ENCODE results near the gene TMIGD2. TPM values are rescaled to one million over a fixed set of nuclear protein-coding genes. Genes with fewer than 3 reads are reported as not detected.

The TMIGD2 gene
- polyA plus RNA-seq, 4 donors: 1.2 to 6.2 (median 3.2) TPM

- Histone ChIP-seq H3K4me3 (ENCODE audit: low read depth in 1 of 3, low read length in 3 of 3) (no peak overlapping the region), H3K27ac (ENCODE audit: low read depth in 1 of 3, low read length in 2 of 3) (no peak overlapping the region), H3K9me3 (ENCODE audit: control insufficient read depth in 2 of 2, insufficient read depth in 1 of 2, low read depth in 1 of 2, low read length in 1 of 2) (no peaks in the 10 kb centered on the region), H3K4me1 (ENCODE audit: control insufficient read depth in 3 of 3, insufficient read depth in 2 of 3, low read depth in 1 of 3, low read length in 2 of 3) (no peaks in the 10 kb centered on the region), H3K27me3 (ENCODE audit: control insufficient read depth in 3 of 3, insufficient read depth in 3 of 3, low read length in 3 of 3) (no peaks in the 10 kb centered on the region), H3K36me3 (ENCODE audit: control insufficient read depth in 3 of 3, insufficient read depth in 2 of 3, low read depth in 1 of 3, low read length in 3 of 3) (no peaks in the 10 kb centered on the region)
- FAIRE-seq (no peak), DNase-seq (no peak)
- 71 to 87% (median 82%) methylated on average over 8 of the region's 8 CpGs for WGBS, 3 donors
Observed at GRCh38 chr19:4298810-4299550, 3.2 kb downstream of the TMIGD2 start.

- 71 to 74% (median 72%) methylated on average over 27 of the region's 27 CpGs for WGBS, 3 donors
- Histone ChIP-seq H3K27me3 (ENCODE audit: control insufficient read depth in 3 of 3, insufficient read depth in 3 of 3, low read length in 3 of 3) (no peaks in the 10 kb centered on the region), H3K36me3 (ENCODE audit: control insufficient read depth in 3 of 3, insufficient read depth in 2 of 3, low read depth in 1 of 3, low read length in 3 of 3) (no peaks in the 10 kb centered on the region), H3K4me3 (ENCODE audit: low read depth in 1 of 3, low read length in 3 of 3) (peak overlapping the region in 1 of 3 donors; percentile 32), H3K27ac (ENCODE audit: low read depth in 1 of 3, low read length in 2 of 3) (no peak overlapping the region), H3K9me3 (ENCODE audit: control insufficient read depth in 2 of 2, insufficient read depth in 1 of 2, low read depth in 1 of 2, low read length in 1 of 2) (no peaks in the 10 kb centered on the region), H3K4me1 (ENCODE audit: control insufficient read depth in 3 of 3, insufficient read depth in 2 of 3, low read depth in 1 of 3, low read length in 2 of 3) (no peaks in the 10 kb centered on the region)
- DNase-seq: peak in 1 of 2 donors; percentile 22
- FAIRE-seq: no peak
Observed at GRCh38 chr19:4297901-4298809, 4.0 kb downstream of the TMIGD2 start.

- no peak overlapping the region for H3K4me3 ChIP-seq (ENCODE audit: low read depth in 1 of 3, low read length in 3 of 3)
- no peaks in the 10 kb centered on the region for H3K27me3 ChIP-seq (ENCODE audit: control insufficient read depth in 3 of 3, insufficient read depth in 3 of 3, low read length in 3 of 3)
- no peak overlapping the region for H3K27ac ChIP-seq (ENCODE audit: low read depth in 1 of 3, low read length in 2 of 3)
- DNase-seq (peak in 1 of 2 donors; percentile 21), FAIRE-seq (no peak)
- no peaks in the 10 kb centered on the region for H3K4me1 ChIP-seq (ENCODE audit: control insufficient read depth in 3 of 3, insufficient read depth in 2 of 3, low read depth in 1 of 3, low read length in 2 of 3)
- 26 to 40% (median 38%) methylated on average over 12 to 14 of the region's 14 CpGs for WGBS, 3 donors
- H3K9me3 ChIP-seq (ENCODE audit: control insufficient read depth in 2 of 2, insufficient read depth in 1 of 2, low read depth in 1 of 2, low read length in 1 of 2): no peaks in the 10 kb centered on the region
- H3K36me3 ChIP-seq (ENCODE audit: control insufficient read depth in 3 of 3, insufficient read depth in 2 of 3, low read depth in 1 of 3, low read length in 3 of 3): no peaks in the 10 kb centered on the region
Observed at GRCh38 chr19:4295972-4296771, 6.0 kb downstream of the TMIGD2 start.

- H3K4me1 ChIP-seq (ENCODE audit: control insufficient read depth in 3 of 3, insufficient read depth in 2 of 3, low read depth in 1 of 3, low read length in 2 of 3): no peaks in the 10 kb centered on the region
- 37 to 51% (median 40%) methylated on average over 10 of the region's 10 CpGs for WGBS, 3 donors
- no peak for FAIRE-seq
- no peaks in the 10 kb centered on the region for H3K9me3 ChIP-seq (ENCODE audit: control insufficient read depth in 2 of 2, insufficient read depth in 1 of 2, low read depth in 1 of 2, low read length in 1 of 2)
- peaks cover 0 to 3% (median 0%) of the 10 kb centered on the region in 3 donors for H3K36me3 ChIP-seq (ENCODE audit: control insufficient read depth in 3 of 3, insufficient read depth in 2 of 3, low read depth in 1 of 3, low read length in 3 of 3)
- no peaks in the 10 kb centered on the region for H3K27me3 ChIP-seq (ENCODE audit: control insufficient read depth in 3 of 3, insufficient read depth in 3 of 3, low read length in 3 of 3)
- H3K27ac ChIP-seq (ENCODE audit: low read depth in 1 of 3, low read length in 2 of 3): no peak overlapping the region
- no peak for DNase-seq
- no peak overlapping the region for H3K4me3 ChIP-seq (ENCODE audit: low read depth in 1 of 3, low read length in 3 of 3)
Observed at GRCh38 chr19:4294389-4294788, 7.8 kb downstream of the TMIGD2 start.

GRCh38 chr19:4292515-4292914 lies 9.7 kb downstream of the TMIGD2 start:
- no peak overlapping the region for H3K4me3 ChIP-seq (ENCODE audit: low read depth in 1 of 3, low read length in 3 of 3)
- peaks cover 0 to 3% (median 0%) of the 10 kb centered on the region in 3 donors for H3K36me3 ChIP-seq (ENCODE audit: control insufficient read depth in 3 of 3, insufficient read depth in 2 of 3, low read depth in 1 of 3, low read length in 3 of 3)
- H3K27me3 ChIP-seq (ENCODE audit: control insufficient read depth in 3 of 3, insufficient read depth in 3 of 3, low read length in 3 of 3): no peaks in the 10 kb centered on the region
- 78 to 85% (median 78%) methylated on average over 9 to 15 of the region's 15 CpGs for WGBS, 3 donors
- no peaks in the 10 kb centered on the region for H3K4me1 ChIP-seq (ENCODE audit: control insufficient read depth in 3 of 3, insufficient read depth in 2 of 3, low read depth in 1 of 3, low read length in 2 of 3)
- H3K27ac ChIP-seq (ENCODE audit: low read depth in 1 of 3, low read length in 2 of 3): no peak overlapping the region
- no peaks in the 10 kb centered on the region for H3K9me3 ChIP-seq (ENCODE audit: control insufficient read depth in 2 of 2, insufficient read depth in 1 of 2, low read depth in 1 of 2, low read length in 1 of 2)
- no peak for FAIRE-seq
- DNase-seq: no peak

- no peak for FAIRE-seq
- peaks cover 0 to 3% (median 0%) of the 10 kb centered on the region in 3 donors for H3K36me3 ChIP-seq (ENCODE audit: control insufficient read depth in 3 of 3, insufficient read depth in 2 of 3, low read depth in 1 of 3, low read length in 3 of 3)
- no peak for DNase-seq
- no peak overlapping the region for H3K4me3 ChIP-seq (ENCODE audit: low read depth in 1 of 3, low read length in 3 of 3)
- H3K27ac ChIP-seq (ENCODE audit: low read depth in 1 of 3, low read length in 2 of 3): no peak overlapping the region
- H3K9me3 ChIP-seq (ENCODE audit: control insufficient read depth in 2 of 2, insufficient read depth in 1 of 2, low read depth in 1 of 2, low read length in 1 of 2): no peaks in the 10 kb centered on the region
- H3K4me1 ChIP-seq (ENCODE audit: control insufficient read depth in 3 of 3, insufficient read depth in 2 of 3, low read depth in 1 of 3, low read length in 2 of 3): no peaks in the 10 kb centered on the region
- no peaks in the 10 kb centered on the region for H3K27me3 ChIP-seq (ENCODE audit: control insufficient read depth in 3 of 3, insufficient read depth in 3 of 3, low read length in 3 of 3)
- WGBS, 3 donors: 69 to 87% (median 85%) methylated on average over 8 of the region's 8 CpGs
Observed at GRCh38 chr19:4291184-4291732, 10.9 kb downstream of the TMIGD2 start.

GRCh38 chr19:4288091-4288777 lies 14.0 kb downstream of the TMIGD2 start:
- no peak overlapping the region for H3K27ac ChIP-seq (ENCODE audit: low read depth in 1 of 3, low read length in 2 of 3)
- no peak overlapping the region for H3K4me3 ChIP-seq (ENCODE audit: low read depth in 1 of 3, low read length in 3 of 3)
- peaks cover 0 to 4% (median 0%) of the 10 kb centered on the region in 3 donors for H3K27me3 ChIP-seq (ENCODE audit: control insufficient read depth in 3 of 3, insufficient read depth in 3 of 3, low read length in 3 of 3)
- H3K36me3 ChIP-seq (ENCODE audit: control insufficient read depth in 3 of 3, insufficient read depth in 2 of 3, low read depth in 1 of 3, low read length in 3 of 3): peaks cover 0 to 3% (median 0%) of the 10 kb centered on the region in 3 donors
- 79 to 80% (median 79%) methylated on average over 16 of the region's 16 CpGs for WGBS, 3 donors
- no peaks in the 10 kb centered on the region for H3K9me3 ChIP-seq (ENCODE audit: control insufficient read depth in 2 of 2, insufficient read depth in 1 of 2, low read depth in 1 of 2, low read length in 1 of 2)
- FAIRE-seq (no peak), DNase-seq (no peak)
- H3K4me1 ChIP-seq (ENCODE audit: control insufficient read depth in 3 of 3, insufficient read depth in 2 of 3, low read depth in 1 of 3, low read length in 2 of 3): peaks cover 0 to 10% (median 0%) of the 10 kb centered on the region in 3 donors
